ENCODE measurements around the gene SMIM26.

DNA sequence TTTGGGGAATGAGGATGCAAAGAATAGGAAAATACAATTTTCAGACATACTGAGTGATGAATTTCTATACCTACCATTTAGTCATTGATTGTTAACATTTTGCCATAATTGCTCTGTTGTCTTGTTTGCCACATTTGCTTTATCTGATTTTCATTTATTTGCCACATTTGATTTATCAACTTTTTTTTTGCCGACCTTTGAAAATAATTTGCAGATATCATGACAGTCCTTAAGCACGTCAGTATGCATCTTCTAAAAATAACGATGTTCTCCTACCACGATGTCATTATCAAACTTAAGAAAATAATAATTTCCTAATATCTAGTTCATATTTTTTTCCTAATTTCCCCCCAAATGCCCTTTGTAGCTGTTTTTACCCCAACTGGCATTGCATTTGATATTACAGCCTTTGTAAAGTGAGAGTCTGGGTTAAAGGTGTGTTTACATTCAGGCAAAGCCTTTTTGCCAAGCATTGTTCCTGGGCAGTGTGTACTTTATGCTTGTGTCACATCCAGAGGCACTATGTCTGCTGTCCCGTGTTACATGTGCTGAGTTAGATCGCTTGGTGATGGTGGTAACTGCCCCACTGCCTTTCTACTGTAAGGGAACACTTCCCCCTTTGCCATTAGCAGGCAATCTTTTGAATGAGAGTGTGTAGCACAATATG, 33.1 kb upstream of the SMIM26 start:
- TF ChIP-seq CTCF (IDR thresholded peaks at IDR 0.05; ENCODE audit: low read length) (no peak), EZH2 (IDR thresholded peaks at IDR 0.05; ENCODE audit: borderline replicate concordance, low read length) (no peak)
